ENCODE data around the gene CNRIP1.
A peak's percentile ranks its signal among the peaks of the same experiment; 100 is the strongest.
"Not testable (repeated sequence)": the region's sequence is repeated elsewhere in the genome, so short reads cannot be mapped to it uniquely, and the experiment has no call there.

CNRIP1 gene, protein sequence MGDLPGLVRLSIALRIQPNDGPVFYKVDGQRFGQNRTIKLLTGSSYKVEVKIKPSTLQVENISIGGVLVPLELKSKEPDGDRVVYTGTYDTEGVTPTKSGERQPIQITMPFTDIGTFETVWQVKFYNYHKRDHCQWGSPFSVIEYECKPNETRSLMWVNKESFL

DNA sequence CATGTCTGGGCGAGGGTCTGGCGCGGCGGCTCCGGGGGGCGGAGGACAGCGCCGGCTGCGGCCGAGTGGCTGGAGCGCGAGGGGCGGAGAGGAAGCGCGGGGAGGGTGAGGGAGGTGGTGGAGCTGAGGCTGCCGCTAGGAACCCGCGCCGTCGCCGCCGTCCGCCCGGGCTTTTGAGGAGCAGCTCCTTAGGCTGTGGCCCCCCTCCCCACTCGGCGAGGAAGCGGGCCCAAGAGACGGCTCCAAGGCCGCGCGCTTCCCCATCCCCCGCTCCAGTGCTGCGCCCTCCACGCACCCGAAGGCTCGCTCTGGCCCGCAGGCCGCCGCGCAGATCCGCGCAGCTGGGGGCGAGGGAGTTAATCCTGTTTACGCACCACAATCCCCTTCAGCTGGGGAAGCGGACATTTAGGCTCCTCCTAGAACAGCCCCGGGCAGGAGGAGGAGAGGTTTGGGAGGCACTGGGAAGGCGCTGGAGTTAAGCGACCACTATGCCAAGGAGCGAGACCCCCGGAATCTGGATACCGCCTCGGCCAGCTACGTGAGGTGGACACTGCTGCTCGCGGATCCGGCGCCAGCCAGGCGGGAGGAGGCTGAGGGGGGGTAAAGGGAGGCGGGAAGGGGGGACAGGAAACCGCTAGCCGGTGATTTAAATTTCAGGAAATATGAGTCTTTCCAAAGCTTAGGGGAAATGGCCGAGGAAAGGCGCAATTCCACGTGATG is at the start of gene CNRIP1:
TSS of gene CNRIP1 (minus strand) at position 552 of the 720 bp plus-strand sequence. CDS start at position 3, 549 bp downstream.
- no peak for DNase-seq (ENCODE audit: low read depth)

GRCh38 chr2:68369337-68369734 is 49.6 kb upstream of the CNRIP1 start:
- DNase-seq (ENCODE audit: low read depth), result no peak

DNA sequence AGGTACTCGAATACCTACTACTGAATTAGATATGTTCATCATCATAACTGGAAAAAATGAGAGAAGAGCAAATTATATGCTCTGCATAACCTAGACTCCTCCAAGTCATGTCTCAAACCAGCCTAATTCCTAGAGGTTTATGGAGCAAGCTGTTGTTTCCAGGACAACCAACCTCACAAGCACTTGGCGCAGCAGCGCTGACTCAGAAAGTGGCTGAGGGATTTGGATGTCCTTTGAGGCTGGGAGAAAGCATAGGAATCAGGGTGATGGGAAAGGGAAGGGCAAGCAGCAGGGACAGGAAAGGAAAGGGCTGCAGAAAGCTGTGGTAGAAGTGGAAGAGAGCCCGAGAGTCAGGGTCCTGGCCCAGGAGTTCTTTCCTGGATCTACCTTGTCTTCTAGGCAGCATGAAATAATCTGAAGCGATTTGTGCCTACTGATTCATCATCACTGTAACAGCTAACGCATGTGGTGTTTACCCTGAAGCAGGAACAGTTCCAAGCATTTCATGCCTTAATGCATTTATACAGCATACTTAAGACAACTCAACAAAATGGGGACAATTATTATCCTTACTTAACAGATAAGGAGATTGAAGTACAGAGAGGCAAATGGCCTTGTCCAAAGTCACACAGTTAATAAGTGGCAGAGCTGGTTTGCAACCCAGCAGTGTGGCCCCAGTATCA is 49.0 kb upstream of the CNRIP1 start:
- DNase-seq (ENCODE audit: low read depth), result no peak

GRCh38 chr2:68367953-68368653 is 48.4 kb upstream of the CNRIP1 start:
- DNase-seq (ENCODE audit: low read depth), result no peak

GRCh38 chr2:68366083-68366560 is 46.4 kb upstream of the CNRIP1 start:
- DNase-seq (ENCODE audit: low read depth), result no peak

DNA sequence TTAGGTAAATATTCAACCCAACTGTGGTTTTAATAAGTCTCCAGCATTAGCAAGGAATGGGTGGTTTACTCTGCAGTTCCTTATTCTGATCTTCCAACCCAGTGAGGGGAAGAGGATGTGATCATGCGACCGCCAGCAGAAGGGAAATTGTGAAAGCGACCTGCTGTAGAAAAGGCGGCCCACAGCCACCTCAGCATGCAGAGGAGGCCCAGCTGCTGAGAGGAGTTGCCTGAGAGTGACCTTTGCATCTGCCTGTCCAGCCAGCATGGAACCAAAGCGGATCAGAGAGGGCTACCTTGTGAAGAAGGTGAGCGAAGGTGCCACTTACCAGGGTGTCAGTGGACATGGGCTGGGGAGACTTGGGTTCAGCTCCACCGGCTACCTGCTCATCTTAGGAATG is 45.3 kb upstream of the CNRIP1 start, which contains the start of gene PLEK:
TSS of gene PLEK (plus strand) at position 196 of the 400 bp plus-strand sequence. CDS start at position 266, 70 bp downstream.
- DNase-seq (ENCODE audit: low read depth), result no peak

DNA sequence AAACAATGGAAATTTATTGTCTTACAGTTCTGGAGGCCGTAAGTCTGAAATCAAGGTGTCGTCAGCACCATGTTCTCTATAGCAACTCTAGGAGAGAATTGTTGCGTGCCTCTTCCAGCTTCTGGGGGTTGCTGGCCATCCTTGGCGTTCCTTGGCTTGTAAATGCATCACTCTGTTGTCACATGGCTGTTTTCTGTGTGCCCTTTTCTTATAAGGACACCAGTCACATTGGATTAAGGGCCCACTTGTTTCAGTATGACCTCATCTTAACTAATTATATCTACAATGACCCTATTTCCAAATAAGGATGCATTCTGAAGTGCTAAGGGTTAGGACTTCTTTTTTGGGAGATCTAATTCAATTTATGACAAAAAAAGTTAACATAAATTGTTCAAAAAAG is 44.0 kb upstream of the CNRIP1 start:
- DNase-seq (ENCODE audit: low read depth), result no peak

- DNase-seq (ENCODE audit: low read depth), result no peak
These were observed 43.0 kb upstream of the CNRIP1 start for GRCh38 chr2:68362749-68363148.

GRCh38 chr2:68362069-68362468 is 42.3 kb upstream of the CNRIP1 start:
- DNase-seq (ENCODE audit: low read depth), result peak; percentile 69

DNA sequence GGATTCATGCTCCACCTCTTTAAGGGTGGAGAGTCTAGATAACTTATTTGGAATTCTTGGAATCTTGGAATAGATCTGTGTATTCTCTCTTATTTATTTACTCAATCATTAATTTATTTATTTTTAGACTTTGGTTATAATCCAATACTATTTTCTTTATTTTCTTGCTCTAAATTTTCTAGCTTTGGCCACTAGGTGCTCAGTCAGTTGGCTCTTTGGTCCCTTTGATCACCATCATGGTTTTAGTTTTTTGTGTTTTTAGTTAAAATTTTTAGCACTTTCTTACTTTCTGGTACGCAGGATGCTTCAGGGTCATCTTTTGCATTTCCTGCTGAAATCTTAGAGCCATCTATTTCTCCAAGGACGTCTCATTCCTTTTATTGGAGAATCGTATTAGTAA is 40.1 kb upstream of the CNRIP1 start:
- DNase-seq (ENCODE audit: low read depth), result no peak

GRCh38 chr2:68357605-68358337 is 38.0 kb upstream of the CNRIP1 start:
- no peak for DNase-seq (ENCODE audit: low read depth)

DNA sequence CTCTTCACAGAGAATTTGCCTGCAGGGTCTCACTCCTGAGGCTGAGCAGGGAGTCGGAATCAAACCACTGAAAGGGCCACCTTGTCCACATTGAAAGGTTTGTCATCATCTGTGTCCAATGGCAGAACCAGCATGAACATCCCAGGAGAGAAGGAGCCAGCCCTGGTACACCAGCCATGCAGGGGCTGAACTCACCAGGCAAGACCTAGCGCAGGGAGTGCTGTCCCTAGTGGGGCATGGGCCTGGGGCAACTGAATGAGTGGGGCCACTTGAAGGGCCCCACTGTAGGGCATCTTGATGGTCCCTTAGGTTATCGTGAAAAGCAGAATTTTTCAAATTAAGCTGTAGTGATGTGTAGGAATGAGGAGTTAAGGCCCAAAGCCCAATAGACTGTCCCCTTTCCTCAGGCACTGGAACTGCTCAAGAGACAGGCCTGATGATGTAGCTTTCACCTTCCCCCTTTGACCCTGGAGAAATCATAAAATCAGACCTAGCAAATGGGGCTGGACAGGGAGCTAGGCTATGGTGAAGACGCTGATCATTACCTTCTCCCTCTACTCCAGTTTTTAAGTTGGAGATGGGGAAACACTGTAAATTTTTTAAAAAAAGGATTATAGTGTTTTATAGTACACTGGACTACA is 37.0 kb upstream of the CNRIP1 start:
- DNase-seq (ENCODE audit: low read depth), result no peak

GRCh38 chr2:68352651-68353391 is 33.1 kb upstream of the CNRIP1 start:
- no peak for DNase-seq (ENCODE audit: low read depth)

DNA sequence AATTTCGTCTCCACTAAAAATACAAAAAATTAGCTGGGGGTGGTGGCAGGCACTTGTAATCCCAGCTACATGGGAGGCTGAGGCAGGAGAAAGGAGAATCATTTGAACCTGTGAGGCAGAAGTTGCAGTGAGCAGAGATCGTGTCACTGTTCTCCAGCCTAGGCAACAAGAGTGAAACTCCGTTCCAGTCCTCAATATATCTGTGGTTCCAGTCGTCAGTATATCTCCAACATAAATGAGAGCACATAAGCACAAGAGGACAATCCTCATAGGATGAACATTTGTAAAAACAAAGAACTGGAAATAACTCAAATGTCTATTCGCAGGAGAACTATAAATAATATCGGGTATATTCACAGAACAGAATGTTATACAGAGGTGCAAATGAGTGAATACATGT is 32.2 kb upstream of the CNRIP1 start:
- DNase-seq (ENCODE audit: low read depth), result no peak

DNA sequence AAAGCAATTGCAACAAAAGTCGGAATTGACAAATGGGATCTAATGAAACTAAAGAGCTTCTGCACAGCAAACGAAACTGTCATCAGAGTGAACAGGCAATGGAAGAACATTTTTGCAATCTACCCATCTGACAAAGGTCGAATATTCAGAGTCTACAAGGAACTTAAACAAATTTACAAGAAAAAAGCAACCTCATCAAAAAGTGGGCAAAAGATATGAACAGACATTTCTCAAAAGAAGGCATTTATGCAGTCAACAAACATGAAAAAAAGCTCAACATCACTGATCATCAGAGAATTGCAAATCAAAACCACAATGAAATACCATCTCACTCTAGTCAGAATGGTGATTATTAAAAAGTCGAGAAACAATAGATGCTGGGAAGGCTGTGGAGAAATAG is 29.3 kb upstream of the CNRIP1 start:
- DNase-seq (ENCODE audit: low read depth), result not testable (repeated sequence)

- no peak for DNase-seq (ENCODE audit: low read depth)
These were observed 25.6 kb upstream of the CNRIP1 start for GRCh38 chr2:68345129-68345875.

DNA sequence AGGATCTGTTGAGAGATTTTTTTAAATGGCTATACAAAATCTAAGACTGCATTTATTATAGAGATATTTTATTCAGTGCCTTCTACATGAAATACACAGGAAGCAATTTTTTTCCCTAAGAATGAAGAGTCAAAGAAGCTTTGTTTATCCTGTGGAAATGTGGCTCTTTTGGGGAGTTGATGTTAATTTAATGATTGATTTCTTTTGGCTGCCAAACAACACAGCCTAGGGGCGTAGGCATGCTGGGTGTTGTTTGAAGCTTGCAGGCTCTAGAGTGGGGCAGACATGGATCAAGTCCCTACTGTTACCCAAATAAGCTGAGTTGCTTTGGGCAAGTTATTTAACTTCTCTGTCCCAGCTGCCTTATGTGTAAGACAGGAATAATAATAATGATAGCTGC is 24.3 kb upstream of the CNRIP1 start:
- DNase-seq (ENCODE audit: low read depth), result no peak

GRCh38 chr2:68342470-68342869 is 22.7 kb upstream of the CNRIP1 start:
- no peak for DNase-seq (ENCODE audit: low read depth)

DNA sequence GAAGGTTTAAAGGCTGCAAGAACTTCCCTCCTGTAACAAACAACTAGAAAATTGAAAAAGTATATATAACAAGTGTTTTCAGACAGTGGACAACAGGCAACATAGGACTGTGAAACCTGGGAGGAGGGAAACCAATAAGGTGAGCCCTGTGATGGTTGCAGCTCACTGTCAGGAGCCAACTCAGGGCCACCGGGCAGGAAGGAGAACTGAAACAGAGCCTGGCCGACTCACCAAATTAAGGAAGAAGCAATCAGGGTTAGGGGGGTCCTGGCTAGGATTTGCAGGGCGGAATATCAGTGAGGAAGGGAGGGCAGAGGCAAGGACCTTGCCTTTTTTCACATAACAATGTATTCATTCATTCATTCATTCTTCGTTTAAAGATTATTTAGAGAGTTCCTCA is 21.8 kb upstream of the CNRIP1 start:
- DNase-seq (ENCODE audit: low read depth), result no peak

DNA sequence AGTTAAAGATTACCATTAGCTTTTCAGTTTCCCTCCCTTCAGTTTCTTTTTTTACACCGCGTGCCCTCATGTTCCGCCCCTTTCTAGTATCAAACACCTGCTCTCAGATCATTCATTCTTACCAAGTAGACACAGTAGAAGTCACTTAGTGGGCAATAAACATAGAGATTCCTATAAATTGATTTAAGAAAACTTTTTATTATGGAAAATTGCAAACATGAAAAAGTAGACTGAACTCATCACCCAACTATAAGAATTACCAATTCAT is 21.2 kb upstream of the CNRIP1 start:
- no peak for DNase-seq (ENCODE audit: low read depth)

Data from activated T-cell treated with anti-CD3 and anti-CD28 coated beads for 24 hours (primary cell).